GM12875 (cell line): ENCODE measurements around the gene CDH13.

Experiments
- H3K4me3 ChIP-seq: one replicate; pipeline ENCODE4 v1.5.1; 2011; ENCODE audit warnings: low read depth, low read length, control low read depth
- TF ChIP-seq, protein P1 (sequence below): IDR thresholded peaks from 2 replicates; pipeline ENCODE4 v1.5.1; 2011; ENCODE audit warnings: low read depth, mild to moderate bottlenecking, control low read depth, inconsistent platforms, low read length, moderate library complexity, borderline replicate concordance; ENCODE audit not compliant: insufficient read depth

Gene CDH13

DNA sequence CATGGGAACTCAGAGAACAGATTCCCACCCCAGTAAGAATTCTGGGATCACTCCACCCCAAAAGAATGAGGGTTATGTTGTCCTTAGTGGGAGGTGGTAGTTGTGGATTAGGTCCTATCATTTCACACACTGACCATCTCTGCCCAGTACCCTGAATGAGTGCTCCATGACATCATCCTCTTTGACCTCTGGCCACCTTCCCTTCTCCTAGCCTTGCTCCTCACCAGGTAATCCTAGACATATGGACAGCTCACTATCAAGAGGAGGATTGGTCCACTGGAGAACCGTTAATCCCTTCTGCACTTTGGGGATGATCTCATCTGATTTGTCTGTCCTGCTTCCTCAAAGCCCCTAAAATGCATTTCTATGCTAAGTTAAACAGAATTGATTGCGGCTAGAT is 642.8 kb downstream of the CDH13 start:
- TF ChIP-seq, protein P1, sequence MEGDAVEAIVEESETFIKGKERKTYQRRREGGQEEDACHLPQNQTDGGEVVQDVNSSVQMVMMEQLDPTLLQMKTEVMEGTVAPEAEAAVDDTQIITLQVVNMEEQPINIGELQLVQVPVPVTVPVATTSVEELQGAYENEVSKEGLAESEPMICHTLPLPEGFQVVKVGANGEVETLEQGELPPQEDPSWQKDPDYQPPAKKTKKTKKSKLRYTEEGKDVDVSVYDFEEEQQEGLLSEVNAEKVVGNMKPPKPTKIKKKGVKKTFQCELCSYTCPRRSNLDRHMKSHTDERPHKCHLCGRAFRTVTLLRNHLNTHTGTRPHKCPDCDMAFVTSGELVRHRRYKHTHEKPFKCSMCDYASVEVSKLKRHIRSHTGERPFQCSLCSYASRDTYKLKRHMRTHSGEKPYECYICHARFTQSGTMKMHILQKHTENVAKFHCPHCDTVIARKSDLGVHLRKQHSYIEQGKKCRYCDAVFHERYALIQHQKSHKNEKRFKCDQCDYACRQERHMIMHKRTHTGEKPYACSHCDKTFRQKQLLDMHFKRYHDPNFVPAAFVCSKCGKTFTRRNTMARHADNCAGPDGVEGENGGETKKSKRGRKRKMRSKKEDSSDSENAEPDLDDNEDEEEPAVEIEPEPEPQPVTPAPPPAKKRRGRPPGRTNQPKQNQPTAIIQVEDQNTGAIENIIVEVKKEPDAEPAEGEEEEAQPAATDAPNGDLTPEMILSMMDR, result no peak
- no peak overlapping the region for H3K4me3 ChIP-seq

DNA sequence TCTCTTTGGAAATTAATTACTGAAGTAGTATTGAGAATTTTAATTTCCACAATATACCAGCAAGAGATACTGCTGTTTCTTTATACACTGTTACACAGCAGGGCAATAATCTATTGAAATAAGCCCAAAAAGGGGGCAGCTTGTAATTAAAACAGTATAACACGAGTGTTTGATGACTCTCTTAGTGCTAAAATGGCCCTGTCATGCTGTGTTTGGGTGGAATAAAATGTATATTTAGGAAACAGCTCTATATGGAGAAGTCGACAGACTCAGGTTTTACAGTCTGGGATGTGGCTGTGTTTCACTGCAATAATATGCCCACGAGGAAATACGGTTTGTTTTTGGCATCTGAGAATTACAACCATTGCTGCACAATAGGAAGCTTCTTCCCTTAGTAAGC is 643.3 kb downstream of the CDH13 start:
- TF ChIP-seq, protein P1, result no peak
- no peak overlapping the region for H3K4me3 ChIP-seq

DNA sequence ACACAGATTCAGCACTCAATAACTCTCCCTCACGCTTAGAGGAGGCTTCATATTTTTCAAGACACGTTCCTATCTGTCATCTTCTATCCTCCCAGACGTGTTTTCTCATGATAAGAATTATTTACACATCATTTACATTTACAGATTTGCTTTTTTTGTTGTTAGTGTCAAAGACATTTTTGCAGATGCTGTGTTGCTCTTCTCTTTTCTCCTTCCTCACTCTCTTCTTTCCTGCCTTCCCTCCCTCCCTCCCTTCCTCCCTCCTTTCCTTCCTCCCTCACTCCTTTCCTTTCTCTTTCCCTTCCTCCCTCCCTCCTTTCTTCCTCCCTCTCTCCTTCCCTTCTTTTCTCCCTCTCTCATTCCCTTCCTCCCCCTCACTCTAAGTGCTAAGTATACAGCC is 643.9 kb downstream of the CDH13 start:
- TF ChIP-seq, protein P1, result no peak
- no peak overlapping the region for H3K4me3 ChIP-seq

DNA sequence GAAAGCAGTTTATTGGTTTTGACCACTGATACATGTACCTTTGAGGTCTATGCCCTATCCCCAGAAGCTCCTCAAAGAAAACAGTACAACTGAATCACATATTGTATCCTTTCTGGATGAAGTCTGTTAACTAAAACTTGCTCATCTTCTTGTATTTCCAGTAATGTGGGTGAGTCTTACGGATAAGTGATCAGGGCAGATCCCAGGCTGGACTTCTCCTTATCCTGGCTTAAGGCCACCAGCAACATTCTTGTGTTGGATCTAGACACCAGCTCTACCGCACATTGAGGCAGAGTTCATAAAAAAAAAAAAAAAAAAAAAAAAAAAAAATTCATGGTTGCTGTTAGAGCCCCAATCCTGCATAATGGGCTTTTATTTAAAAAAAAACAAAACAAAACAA is 644.4 kb downstream of the CDH13 start:
- TF ChIP-seq, protein P1, result no peak
- no peak overlapping the region for H3K4me3 ChIP-seq

DNA sequence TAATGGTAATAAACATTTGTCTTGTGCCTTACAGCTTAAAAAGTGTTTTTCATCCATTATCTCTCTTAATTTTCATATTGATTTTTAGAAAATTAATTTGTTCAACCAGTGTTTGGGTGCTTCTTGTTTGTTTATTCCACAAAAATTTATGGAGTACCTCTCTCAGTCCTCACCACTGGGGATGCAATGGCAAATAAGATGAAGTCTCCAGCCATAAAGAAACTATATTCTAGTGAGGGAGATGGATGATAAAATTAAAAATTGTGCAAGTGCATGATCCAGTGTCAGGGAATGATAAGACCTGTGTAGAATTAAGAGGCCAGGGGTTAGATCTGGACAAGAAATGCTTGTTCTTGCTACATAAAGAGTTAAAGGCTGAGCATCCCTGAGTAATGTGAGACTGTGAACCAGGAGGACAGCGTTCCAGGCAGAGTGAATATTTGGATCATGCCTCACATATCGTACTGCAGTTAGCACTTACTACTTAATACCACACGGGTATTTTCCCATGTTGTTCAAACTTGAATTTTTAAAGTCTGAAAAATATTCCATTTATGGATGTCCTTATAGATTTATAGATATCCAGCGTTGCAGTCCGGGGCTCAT is 645.3 kb downstream of the CDH13 start:
- TF ChIP-seq, protein P1, result no peak
- H3K4me3 ChIP-seq, result no peak overlapping the region

DNA sequence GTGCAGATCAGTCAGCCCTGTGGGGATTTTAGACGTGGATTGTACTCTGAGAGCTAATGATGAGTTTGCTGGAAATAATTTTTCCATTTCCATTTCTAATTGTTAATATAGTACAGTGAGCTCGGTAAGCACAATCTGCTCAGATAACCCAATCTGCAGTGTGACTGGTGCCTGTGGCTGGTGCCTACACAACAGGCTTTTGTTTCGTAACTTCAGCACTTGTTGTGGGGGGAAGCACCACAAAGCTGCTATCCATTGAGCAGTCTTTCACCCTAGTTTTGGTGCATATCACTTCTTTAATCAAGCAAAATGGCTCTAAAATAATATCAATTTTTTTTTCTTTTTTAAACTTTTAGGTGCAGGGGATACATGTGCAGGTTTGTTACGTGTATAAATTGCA is 646.1 kb downstream of the CDH13 start:
- no peak overlapping the region for H3K4me3 ChIP-seq
- TF ChIP-seq, protein P1, result no peak

DNA sequence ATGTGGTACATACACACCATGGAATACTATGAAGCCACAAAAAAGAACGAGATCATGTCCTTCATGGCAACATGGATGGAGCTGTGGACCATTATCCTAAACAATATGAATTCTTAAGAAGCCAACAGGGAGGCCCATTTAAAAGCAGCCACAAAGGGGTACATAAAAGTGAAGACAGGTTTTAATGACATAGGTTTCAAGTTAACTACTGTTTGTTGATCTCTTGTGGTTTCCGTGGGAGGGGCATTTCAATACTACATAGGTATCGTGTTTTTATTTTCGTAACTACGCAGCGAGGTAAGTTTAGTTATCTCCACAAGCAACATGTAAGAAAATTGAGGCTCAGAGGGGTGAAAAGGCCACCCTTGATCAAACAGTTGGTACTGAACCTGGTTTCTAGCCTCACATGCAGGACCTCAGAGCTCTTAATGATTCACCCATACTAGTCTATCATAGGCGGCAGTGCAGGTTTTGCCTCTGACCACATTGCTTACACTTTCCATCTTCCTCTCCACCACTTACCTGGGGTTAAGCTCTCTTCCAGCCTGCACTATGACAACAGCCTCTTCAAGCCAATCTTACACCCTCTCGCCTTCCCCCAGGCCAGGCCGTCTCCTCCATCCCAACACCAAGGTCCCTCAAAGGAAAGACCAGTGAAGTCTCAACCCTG is 646.9 kb downstream of the CDH13 start:
- no peak overlapping the region for H3K4me3 ChIP-seq
- TF ChIP-seq, protein P1, result no peak
